ENCODE data around the gene ABCC1. TPM values are rescaled to one million over a fixed set of nuclear protein-coding genes. Genes with fewer than 3 reads are reported as not detected.

Gene ABCC1
- total RNA-seq, 6 donors from 2014 or later, result 35.4 to 106 (median 44.8) TPM

DNA sequence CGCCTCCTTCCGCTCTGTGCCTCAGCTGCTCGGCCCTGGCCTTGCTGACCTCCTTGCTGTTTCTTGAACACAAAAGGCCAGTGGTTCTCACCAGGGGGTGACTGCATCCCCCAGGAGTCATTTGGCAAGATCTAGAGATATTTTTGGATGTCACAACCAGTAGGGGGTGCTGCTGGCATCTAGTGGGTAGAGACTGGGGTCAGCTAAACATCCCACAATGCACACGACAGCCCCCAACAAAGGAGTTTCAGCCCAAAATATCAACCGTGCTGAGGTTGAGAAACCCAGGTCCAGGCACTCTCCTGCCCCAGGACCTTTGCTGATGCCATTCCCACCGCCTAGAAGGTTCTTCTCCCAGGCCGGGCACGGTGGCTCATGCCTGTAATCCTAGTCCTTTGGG is 234.1 kb downstream of the ABCC1 start:
- Histone ChIP-seq H3K4me3 (no peak overlapping the region), H3K4me1 (no peaks in the 10 kb centered on the region), H3K36me3 (peaks cover 3 to 19% (median 9%) of the 10 kb centered on the region in 4 donors), H3K9me3 (no peaks in the 10 kb centered on the region), H3K27ac (no peak overlapping the region), H3K27me3 (no peaks in the 10 kb centered on the region)
- TF ChIP-seq POLR2AphosphoS5 (IDR thresholded peaks at IDR 0.05) (no peak), POLR2A (IDR thresholded peaks at IDR 0.05) (no peak), EP300 (IDR thresholded peaks at IDR 0.05) (no peak)
- TF ChIP-seq, protein P1, sequence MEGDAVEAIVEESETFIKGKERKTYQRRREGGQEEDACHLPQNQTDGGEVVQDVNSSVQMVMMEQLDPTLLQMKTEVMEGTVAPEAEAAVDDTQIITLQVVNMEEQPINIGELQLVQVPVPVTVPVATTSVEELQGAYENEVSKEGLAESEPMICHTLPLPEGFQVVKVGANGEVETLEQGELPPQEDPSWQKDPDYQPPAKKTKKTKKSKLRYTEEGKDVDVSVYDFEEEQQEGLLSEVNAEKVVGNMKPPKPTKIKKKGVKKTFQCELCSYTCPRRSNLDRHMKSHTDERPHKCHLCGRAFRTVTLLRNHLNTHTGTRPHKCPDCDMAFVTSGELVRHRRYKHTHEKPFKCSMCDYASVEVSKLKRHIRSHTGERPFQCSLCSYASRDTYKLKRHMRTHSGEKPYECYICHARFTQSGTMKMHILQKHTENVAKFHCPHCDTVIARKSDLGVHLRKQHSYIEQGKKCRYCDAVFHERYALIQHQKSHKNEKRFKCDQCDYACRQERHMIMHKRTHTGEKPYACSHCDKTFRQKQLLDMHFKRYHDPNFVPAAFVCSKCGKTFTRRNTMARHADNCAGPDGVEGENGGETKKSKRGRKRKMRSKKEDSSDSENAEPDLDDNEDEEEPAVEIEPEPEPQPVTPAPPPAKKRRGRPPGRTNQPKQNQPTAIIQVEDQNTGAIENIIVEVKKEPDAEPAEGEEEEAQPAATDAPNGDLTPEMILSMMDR (IDR thresholded peaks at IDR 0.05), result no peak
- DNase-seq (no peak), ATAC-seq (ENCODE audit: low FRiP score in 2 of 2) (no peak)
- 85 to 91% methylated on average over 8 of the region's 8 CpGs for WGBS, 2 donors

DNA sequence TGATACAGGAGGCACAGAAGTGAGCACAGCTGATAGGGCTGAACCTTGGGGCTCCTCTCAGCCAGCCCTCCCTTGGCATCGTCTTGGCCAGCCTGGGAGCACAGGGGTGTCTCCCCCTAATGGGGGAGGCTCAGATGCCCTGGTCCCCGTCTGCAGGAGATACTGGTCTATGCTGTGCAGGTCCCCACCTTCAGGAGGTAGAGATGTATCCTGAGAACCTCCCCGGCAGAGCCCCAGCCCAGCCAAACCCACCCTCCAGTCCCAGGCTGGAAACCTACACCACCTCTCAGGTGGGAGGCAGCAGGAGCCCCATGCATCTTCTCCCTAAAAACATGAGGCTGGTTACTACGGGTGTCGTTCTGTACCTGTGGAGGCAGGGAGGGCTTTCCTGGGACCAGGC is 235.2 kb downstream of the ABCC1 start:
- H3K9me3 ChIP-seq, result no peaks in the 10 kb centered on the region
- DNase-seq (no peak), ATAC-seq (ENCODE audit: low FRiP score in 2 of 2) (no peak)
- H3K4me3 ChIP-seq, result no peak overlapping the region
- peaks cover 3 to 17% (median 10%) of the 10 kb centered on the region in 4 donors for H3K36me3 ChIP-seq
- 91% methylated on average over 5 of the region's 5 CpGs; no CpG with 5 or more reads in 1 of the 2 donors for WGBS, 2 donors
- no peaks in the 10 kb centered on the region for H3K4me1 ChIP-seq
- no peak overlapping the region for H3K27ac ChIP-seq
- no peaks in the 10 kb centered on the region for H3K27me3 ChIP-seq
- TF ChIP-seq POLR2AphosphoS5 (IDR thresholded peaks at IDR 0.05) (no peak), POLR2A (IDR thresholded peaks at IDR 0.05) (no peak), EP300 (IDR thresholded peaks at IDR 0.05) (no peak)
- TF ChIP-seq, protein P1 (IDR thresholded peaks at IDR 0.05), result no peak

DNA sequence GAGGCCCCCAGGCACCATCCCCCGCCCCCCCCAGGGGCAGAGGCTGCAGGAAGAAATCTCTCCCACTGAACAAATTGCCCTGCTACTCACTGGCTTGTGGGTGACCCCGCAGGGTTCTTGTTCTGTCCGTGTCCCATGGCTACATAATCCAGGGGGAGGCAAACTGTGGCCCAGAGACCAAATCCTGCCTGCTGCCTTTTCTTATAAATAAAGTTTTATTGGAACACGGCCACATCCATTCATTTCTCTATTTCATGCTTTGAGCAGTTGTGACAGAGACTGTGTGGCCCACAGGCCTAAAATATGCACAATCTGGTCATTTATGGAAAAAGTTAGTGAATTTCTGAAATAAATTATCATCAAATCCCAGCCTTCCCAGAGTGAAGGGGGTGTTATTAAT is 235.7 kb downstream of the ABCC1 start:
- Histone ChIP-seq H3K4me1 (no peaks in the 10 kb centered on the region), H3K36me3 (peaks cover 3 to 22% (median 10%) of the 10 kb centered on the region in 4 donors), H3K27me3 (no peaks in the 10 kb centered on the region), H3K27ac (no peak overlapping the region), H3K9me3 (no peaks in the 10 kb centered on the region), H3K4me3 (no peak overlapping the region)
- ATAC-seq (ENCODE audit: low FRiP score in 2 of 2), result no peak
- DNase-seq, result no peak
- TF ChIP-seq POLR2A (IDR thresholded peaks at IDR 0.05) (no peak), EP300 (IDR thresholded peaks at IDR 0.05) (no peak), POLR2AphosphoS5 (IDR thresholded peaks at IDR 0.05) (no peak)
- TF ChIP-seq, protein P1 (IDR thresholded peaks at IDR 0.05), result no peak
- 63 to 95% methylated on average over 3 to 4 of the region's 4 CpGs for WGBS, 2 donors

DNA sequence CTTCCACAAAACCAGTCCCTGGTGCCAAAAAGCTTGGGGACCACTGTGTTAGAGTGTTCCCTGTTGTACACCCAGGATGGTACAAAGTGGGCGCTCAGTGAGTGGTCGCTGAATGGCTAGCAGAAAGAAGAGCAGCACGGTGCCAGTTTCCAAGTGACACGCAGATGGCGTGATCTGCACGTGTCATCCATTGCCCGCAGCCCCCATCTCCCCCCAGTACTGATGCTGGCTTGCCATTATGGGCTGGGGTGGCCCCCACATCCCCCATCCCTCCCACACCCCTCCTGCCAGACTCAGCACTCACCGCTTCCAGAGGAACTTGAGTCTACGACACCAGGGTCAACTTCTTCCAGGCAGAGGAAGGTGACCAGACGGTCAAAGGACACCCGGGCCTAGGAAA is 237.4 kb downstream of the ABCC1 start:
- Histone ChIP-seq H3K4me1 (no peaks in the 10 kb centered on the region), H3K36me3 (peaks cover 3 to 24% (median 10%) of the 10 kb centered on the region in 4 donors), H3K4me3 (no peak overlapping the region), H3K9me3 (no peaks in the 10 kb centered on the region), H3K27me3 (no peaks in the 10 kb centered on the region), H3K27ac (no peak overlapping the region)
- no peak for ATAC-seq (ENCODE audit: low FRiP score in 2 of 2)
- TF ChIP-seq POLR2A (IDR thresholded peaks at IDR 0.05), result no peak
- no peak for TF ChIP-seq EP300 (IDR thresholded peaks at IDR 0.05)
- no peak for TF ChIP-seq POLR2AphosphoS5 (IDR thresholded peaks at IDR 0.05)
- TF ChIP-seq, protein P1 (IDR thresholded peaks at IDR 0.05), result no peak
- no peak for DNase-seq
- WGBS, 2 donors, result 90 to 92% methylated on average over 11 of the region's 11 CpGs

DNA sequence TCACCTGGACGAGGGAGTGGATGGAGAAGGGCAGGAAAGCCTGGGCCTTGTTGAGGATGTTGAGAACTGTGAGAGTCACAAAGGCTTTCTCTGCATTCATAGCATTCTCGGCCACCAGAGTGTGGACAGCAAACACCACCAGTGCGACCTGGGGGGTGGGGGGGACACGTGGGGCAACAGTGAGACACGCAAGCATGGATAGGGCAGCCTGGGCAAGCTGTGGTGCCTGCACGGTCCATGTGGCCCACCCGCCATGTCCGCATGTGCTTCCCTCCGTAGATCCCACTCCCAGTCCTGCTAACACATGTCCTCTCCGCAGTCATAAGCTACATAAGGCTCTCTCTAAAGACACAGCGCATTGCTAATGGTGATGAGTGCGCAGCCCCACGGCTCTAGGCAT is 239.4 kb downstream of the ABCC1 start:
- 78 to 94% methylated on average over 8 to 13 of the region's 13 CpGs for WGBS, 2 donors

More for the DNA sequence above, 239.4 kb downstream of the ABCC1 start:
- no peaks in the 10 kb centered on the region for H3K4me1 ChIP-seq
- no peak overlapping the region for H3K27ac ChIP-seq
- no peak for TF ChIP-seq POLR2AphosphoS5 (IDR thresholded peaks at IDR 0.05)
- no peak for DNase-seq
- H3K36me3 ChIP-seq, result peaks cover 0 to 30% (median 9%) of the 10 kb centered on the region in 4 donors
- no peaks in the 10 kb centered on the region for H3K27me3 ChIP-seq
- H3K4me3 ChIP-seq, result no peak overlapping the region
- ATAC-seq (ENCODE audit: low FRiP score in 2 of 2), result no peak
- no peaks in the 10 kb centered on the region for H3K9me3 ChIP-seq
